ENCODE data around the gene NOTCH4.
A peak's percentile ranks its signal among the peaks of the same experiment; 100 is the strongest.

The NOTCH4 gene

DNA sequence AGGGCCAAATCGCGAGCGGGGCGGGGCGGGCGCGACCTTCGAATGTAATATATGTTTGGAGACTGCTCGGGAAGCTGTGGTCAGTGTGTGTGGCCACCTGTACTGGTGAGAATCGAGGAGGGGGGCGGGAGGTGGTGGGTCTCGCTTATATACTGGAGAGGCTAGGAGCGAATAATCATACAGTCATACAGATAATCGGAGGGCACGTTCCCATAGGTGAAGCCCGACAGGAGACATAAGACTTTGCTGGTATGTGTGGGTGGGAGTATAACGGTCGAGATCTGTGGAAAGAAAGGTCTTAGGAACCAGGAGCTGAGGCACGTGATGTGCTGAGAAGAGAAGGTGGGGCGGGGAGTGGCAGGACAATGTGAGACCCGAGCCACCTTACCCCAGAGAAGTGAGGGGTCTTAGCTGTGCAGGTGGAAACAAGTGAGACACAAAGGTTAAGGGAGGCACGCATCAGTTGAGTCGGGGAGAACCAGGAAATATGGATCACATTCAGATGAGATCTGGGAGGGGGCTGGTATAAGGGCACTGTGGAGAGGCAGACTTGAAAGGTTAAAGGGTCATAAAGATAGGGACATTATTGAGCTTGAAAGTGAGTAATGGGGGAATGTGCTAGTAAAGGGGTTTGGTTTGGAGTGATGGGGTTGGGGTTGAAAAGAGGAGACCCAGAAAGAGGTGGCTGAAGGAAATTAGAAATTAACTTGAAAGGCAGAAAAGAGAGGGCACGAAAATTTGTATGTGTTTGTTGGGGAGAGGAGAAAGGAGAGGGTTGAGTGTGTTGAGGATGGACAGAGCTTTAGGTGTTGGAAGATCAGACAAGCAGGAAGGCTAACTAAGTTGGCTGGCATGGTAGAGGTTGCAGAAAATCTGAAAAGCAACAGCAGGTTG lies 45.1 kb downstream of the NOTCH4 start:
- DNase-seq: peak; percentile 30

- peak; percentile 100 for DNase-seq
Measured at GRCh38 chr6:32177788-32178546, 45.9 kb downstream of the NOTCH4 start, which contains the start of gene RNF5. Gene RNF5 (plus strand): TSS chr6:32178405. CDS start chr6:32178512, 107 bp downstream.

DNA sequence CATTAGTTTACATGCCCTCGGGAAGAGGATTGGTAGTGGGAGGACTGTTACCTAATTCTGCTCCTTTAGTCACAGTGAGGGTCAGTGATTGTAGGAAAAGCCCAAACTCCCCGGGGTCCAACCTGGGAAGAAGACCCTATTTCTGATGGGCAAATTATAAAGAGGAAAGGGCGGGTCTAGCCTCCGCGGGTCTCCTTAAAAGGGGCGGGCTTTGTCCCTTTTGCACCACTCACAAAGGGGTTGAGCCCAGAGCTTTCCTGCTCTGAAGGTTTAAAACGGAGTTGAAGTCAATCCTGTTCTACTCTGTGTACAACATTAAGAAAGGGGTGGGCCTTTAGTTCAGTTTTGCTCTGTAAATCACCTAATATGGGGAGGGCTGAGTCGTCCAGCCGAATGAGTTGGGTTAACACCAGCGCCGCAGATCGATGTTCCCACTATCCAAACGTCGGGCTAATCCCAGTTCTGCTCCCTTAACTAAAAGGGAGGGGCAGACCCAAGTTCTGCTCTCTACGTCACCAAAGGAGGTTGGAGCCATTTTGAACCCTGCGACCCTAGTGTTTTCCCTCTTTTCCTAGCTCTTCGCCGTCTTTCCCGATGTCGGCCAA lies 46.6 kb downstream of the NOTCH4 start:
- peak; percentile 96 for DNase-seq

- DNase-seq: peak; percentile 86
Measured at GRCh38 chr6:32176476-32177182, 47.2 kb downstream of the NOTCH4 start.

- peak; percentile 96 for DNase-seq
Measured at GRCh38 chr6:32175711-32176475, 48.0 kb downstream of the NOTCH4 start, which contains the start of gene AGPAT1. Gene AGPAT1 (minus strand): TSS chr6:32176084. CDS start chr6:32171496, 4,588 bp downstream.

GRCh38 chr6:32175322-32175710 lies 48.6 kb downstream of the NOTCH4 start:
- no peak for DNase-seq

DNA sequence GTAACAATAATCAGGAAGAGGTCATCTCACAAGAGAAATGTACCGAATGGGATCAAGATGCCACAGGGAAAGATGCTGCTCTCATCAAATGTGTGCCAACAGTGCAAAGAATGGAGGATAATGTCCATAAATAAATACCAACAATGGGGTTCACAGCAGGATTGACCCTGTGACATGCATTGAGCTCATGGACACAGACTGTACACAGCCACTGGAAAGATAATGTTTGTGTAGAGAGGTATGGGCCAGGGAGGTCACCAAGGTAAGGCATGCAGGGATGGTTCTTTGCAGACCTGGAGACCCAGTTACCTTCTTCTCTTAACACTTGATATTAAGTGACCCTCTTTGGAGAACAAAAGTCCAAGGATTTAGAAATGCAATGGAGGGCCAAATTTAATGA lies 49.5 kb downstream of the NOTCH4 start:
- DNase-seq: no peak

DNA sequence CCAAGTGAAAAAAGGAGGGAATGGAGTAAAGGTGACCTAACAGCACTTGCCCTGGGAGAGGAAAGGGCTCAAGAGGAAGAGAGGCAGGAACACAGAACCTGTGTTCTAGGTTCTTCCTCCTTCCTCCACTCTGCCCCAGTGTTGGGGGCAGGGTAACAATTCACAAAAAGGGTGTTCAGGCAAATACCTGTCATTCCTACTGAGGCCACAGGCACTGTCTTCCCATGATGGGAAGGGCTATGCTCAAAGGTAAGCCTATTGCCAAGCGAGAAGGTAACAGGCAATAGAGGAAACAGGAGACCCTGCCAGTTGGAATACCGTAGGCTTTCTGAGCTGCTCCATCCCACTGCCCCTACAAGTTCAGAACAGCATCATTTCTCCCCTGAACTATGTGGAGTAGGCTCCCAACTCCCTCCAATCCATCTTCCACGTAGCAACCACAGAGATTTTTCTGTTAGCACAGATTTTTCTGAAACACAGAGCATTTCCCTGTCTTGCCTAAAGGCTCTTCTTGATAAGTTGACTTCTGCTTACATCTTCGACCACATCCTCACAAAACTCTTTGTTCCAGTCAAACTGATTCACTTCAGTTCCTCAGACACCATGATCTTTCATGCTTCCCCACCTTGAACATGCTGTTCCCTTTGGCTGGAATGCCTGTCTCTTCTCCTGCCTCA lies 50.7 kb downstream of the NOTCH4 start:
- DNase-seq: no peak

GRCh38 chr6:32171234-32171633 lies 52.6 kb downstream of the NOTCH4 start:
- DNase-seq: no peak

DNA sequence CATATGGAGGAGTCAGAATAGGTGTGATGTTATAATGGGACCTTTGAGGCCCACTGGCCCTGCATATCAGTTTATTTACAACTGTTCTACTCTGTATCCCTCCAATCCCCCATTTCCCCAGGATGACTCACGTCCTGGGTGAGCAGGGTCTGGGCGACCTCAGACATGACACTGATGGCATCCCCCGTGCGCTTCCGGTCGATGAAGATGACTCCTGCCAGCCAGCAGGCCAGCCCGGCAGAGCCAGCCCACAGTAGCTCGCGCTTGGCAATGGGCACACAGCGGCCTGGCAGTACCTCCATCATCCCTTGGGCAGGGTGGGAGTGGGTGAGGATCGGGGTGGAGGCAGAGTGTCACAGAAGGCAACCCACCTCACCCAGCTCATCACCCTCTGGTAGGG lies 53.6 kb downstream of the NOTCH4 start:
- no peak for DNase-seq

DNA sequence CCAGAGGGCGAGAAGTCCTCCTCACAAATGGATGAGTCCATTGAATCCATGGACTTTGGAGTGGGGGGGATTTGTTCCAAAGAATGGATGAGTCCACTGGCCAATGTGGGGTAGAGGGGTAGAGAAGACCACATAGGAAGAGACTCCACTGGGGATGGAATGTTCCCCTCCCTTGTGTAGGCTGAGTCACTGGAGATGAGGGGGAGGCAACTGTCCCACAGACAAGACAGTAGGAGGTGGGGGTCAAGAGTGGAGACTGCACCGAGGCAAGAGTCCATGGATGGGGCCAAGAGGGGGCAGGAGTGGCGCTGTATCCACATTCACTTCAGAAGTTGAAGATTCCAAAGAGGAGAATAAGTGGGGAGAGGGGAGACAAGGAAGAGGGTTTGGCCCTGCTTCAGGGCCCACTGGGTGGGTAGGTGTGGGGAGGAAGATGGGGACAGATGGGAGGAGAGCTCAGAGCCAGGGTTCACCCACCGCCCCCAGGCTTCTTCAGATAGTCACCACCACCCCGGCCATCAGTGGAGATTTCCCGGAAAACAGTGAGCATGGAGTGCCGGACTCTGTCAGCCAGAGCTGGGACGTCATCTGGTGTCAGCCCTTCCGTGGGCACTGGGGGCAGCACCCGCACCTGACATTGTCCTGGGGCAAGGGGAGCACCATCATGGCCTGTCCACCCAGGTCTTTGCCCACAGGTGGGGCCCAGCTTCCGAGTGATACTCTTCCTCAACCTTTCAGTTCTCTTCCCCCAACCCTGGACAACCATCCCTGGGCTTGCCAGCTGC lies 54.9 kb downstream of the NOTCH4 start:
- no peak for DNase-seq

DNA sequence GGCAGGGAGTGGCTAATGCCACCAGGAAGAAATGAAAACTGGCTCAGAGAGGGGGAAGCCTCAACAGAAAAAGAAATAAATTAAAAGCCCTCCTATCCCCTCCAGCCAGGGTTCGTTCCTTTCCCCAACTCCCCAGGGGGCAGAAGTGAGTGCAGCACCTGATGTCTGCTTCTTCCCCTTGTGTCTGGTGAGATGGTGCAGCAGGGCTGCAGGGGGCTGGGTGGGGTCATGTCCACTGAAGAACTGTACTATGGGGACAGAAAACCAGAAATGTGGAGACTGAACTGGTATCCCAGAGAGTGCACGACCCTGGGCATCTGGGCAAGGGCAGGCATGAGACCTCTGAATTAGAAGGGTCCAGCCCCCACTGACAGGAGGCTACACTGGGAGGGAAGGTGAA lies 55.5 kb downstream of the NOTCH4 start:
- no peak for DNase-seq

- DNase-seq: no peak
Measured at GRCh38 chr6:32167761-32168262, 56.1 kb downstream of the NOTCH4 start.

DNA sequence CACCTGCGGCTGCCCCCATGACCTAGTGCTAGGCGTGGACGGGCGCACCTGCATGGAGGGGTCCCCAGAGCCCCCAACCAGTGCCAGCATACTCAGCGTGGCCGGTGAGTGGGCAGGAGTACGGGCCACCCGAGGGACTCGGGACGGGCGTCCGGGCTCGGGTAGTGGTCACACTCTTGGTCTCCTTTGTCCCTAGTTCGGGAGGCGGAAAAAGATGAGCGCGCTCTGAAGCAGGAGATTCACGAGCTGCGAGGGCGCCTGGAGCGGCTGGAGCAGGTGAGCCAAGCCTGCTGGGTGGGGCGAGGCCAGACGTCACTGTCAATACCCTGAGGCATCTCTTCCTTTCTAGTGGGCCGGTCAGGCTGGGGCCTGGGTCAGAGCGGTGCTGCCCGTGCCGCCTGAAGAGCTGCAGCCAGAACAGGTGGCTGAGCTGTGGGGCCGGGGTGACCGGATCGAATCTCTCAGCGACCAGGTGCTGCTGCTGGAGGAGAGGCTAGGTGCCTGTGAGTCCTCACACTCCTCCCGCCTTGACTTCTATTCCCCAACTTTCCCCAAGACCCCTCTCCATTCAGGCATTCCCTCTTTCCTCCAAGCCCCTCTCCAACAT lies 56.6 kb downstream of the NOTCH4 start:
- no peak for DNase-seq

- DNase-seq: no peak
Measured at GRCh38 chr6:32166411-32167061, 57.3 kb downstream of the NOTCH4 start.

DNA sequence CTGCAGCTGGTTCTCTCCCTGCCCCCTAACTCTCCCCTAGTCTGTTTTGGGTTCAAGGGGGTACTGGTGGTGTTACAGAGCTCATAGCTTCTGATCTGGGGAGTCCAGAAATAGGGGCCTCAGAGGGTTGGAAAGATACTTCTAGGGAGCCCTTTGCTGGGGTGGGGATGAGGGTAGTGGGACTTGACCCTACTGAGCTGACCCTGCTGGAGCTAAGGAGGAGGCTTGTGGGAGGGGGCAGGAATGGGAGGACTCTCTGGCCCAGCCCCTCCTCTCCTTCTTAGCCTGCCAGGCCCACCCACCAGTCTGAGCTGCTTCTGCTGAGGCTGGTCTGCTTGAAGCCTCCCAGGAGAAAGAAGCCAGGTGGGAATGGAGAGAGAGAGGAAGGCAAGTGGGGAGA lies 59.6 kb downstream of the NOTCH4 start, which contains the start of gene EGFL8:
Gene EGFL8 (plus strand): TSS at position 301 of the 400 bp plus-strand sequence. CDS start 1,571 bp downstream, outside the sequence.
- no peak for DNase-seq

DNA sequence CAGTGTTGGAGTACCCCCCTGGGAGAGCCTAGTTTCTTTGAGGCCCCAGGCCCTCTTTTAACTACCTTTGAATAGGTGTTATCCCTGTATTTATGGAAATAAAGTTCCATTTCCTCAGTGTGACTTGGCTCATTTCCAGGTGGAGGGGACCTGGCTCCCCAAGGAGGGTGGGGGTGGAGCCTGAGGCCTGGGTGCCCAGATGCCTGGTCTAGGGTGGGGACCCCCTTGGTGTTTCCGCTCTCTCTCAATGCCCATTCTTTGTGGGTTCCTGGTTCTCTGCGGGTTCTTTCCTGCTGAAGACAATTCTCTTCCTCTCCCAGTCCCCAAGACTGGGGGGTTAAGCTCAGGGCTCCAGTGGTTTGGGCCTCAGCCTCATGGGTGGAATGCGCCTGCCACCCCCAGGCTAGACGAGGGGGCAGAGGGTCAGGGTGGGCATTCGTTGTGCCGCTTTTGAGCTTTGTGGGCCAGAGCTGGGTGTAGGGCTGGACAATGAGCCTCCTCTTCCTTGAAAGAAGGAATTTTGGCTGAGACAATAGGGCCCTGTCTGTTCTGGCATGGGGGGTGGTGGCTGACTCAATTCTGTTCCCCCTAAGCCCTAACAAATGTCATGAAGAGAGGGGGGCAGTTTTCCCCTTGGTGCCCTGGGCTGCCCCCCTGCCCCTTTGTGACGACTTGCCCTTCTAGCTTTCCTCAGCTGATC lies 60.2 kb downstream of the NOTCH4 start:
- no peak for DNase-seq

- DNase-seq: no peak
Measured at GRCh38 chr6:32158052-32158451, 65.8 kb downstream of the NOTCH4 start.

DNA sequence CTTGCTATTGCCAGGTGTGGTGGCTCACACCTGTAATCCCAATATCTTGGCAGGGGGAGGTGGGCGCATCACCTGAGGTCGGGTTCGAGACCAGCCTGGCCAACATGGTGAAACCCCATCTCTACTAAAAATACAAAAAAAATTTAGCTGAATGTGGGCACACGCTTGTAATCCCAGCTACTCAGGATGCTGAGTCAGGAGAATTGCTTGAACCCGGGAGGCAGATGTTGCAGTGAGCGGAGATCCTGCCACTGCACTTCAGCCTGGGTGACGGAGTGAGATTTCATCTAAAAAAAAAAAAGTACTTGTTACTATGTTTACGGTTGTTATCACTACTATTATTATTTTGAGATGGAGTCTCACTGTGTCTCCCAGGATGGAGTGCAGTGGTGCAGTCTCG lies 67.0 kb downstream of the NOTCH4 start:
- no peak for DNase-seq
